ENCODE results near the gene ZNF654. TPM values are rescaled to one million over a fixed set of nuclear protein-coding genes. Genes with fewer than 3 reads are reported as not detected.

ZNF654 gene
- polyA plus RNA-seq, 1 of the 3 experiments (the other 2 are of a cell fraction) = 1.6 TPM

DNA sequence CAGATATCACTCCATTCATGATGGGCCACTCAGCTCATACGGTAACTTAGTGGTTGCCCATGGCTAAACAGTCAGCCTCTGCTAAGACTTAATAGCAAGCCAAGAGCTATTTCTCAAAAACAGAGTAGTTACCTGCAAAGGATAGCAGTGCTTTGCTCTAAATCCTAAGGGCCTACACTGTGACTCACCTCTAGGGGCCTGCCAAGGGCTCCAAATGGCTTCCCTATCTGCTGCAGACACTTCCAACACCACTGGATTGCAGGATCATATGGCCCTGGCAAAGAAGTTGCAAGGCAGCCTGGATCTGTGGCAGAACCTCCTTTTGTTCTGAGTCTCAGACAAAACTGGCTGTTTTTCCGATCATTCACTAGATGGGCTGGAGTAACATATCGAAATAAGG, 18.1 kb upstream of the ZNF654 start:
- POLR2A ChIA-PET = no interaction called here
- 83% methylated on average over 3 of the region's 3 CpGs for WGBS (ENCODE audit: low lambda C conversion rate)

DNA sequence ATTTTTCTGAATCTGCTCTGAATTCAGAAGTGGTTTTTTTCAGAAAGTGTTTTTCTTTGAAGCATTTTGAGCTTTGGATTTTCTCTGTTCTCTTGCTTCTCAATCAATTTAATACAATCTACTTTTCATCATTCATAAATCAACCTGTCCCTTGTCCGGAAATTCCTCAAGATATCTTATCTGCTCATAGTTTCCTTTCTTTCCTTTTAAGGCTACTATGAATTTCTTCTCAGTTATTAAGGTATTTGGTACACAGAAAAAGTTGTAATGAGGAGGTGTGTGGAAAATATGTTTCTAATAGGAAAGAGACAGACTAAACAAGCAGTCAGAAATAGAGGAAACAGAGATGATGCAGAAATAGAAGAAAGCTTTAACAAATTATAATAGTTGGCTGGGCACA, 14.6 kb upstream of the ZNF654 start:
- WGBS (ENCODE audit: low lambda C conversion rate) = 45% methylated on average over 1 of the region's 1 CpG
- Histone ChIP-seq H3F3A (replicated peaks; ENCODE audit: insufficient read depth) (no peaks in the 10 kb centered on the region), H4K20me1 (ENCODE audit: insufficient read depth) (no peaks in the 10 kb centered on the region), H3K9me2 (no peaks in the 10 kb centered on the region), H3K4me1 (ENCODE audit: control insufficient read depth in 1 of 2, insufficient read depth in 2 of 2, low read depth in 1 of 2, low read length in 1 of 2) (no peaks in the 10 kb centered on the region; a peak in 1 of 4 replicates), H3K4me2 (no peak overlapping the region), H2AFZ (ENCODE audit: low read depth) (no peak overlapping the region), H3K27ac (ENCODE audit: low read depth in 2 of 2, low read length in 1 of 2) (no peak overlapping the region), H3K4me3 (ENCODE audit: low read depth in 2 of 2, low read length in 1 of 2) (no peak overlapping the region), H3K27me3 (ENCODE audit: insufficient read depth) (no peaks in the 10 kb centered on the region), H3K79me2 (ENCODE audit: insufficient read depth) (no peaks in the 10 kb centered on the region), H3K36me3 (replicated peaks in 1 of 2; ENCODE audit: control insufficient read depth in 1 of 2, insufficient read depth in 2 of 2, low read length in 1 of 2) (no peaks in the 10 kb centered on the region), H3K9me3 (no peaks in the 10 kb centered on the region), H3K9ac (no peak overlapping the region)
- no peak for DNase-seq
- CTCF ChIA-PET = no interaction called here
- TF ChIP-seq TCF12 (IDR thresholded peaks at IDR 0.05) = no peak
- TF ChIP-seq RFX5 (IDR thresholded peaks at IDR 0.05; ENCODE audit: low read length) = no peak
- no peak for TF ChIP-seq YY1 (IDR thresholded peaks at IDR 0.05; ENCODE audit: low read depth)
- no peak for TF ChIP-seq MEF2A (IDR thresholded peaks at IDR 0.05; ENCODE audit: borderline replicate concordance, low read depth)
- TF ChIP-seq SIN3A (IDR thresholded peaks at IDR 0.05; ENCODE audit: borderline replicate concordance, low read depth, low read length) = no peak
- TF ChIP-seq NFIC (IDR thresholded peaks at IDR 0.05; ENCODE audit: borderline replicate concordance) = no peak
- POLR2A ChIA-PET = no interaction called here

More for the DNA sequence above, 18.1 kb upstream of the ZNF654 start:
- Histone ChIP-seq H3K27ac (ENCODE audit: low read depth in 2 of 2, low read length in 1 of 2) (no peak overlapping the region), H2AFZ (ENCODE audit: low read depth) (no peak overlapping the region), H3F3A (replicated peaks; ENCODE audit: insufficient read depth) (no peaks in the 10 kb centered on the region), H3K9me3 (no peaks in the 10 kb centered on the region), H3K4me2 (no peak overlapping the region), H4K20me1 (ENCODE audit: insufficient read depth) (no peaks in the 10 kb centered on the region), H3K4me3 (ENCODE audit: low read depth in 2 of 2, low read length in 1 of 2) (no peak overlapping the region), H3K4me1 (ENCODE audit: control insufficient read depth in 1 of 2, insufficient read depth in 2 of 2, low read depth in 1 of 2, low read length in 1 of 2) (no peaks in the 10 kb centered on the region; a peak in 1 of 4 replicates), H3K27me3 (ENCODE audit: insufficient read depth) (no peaks in the 10 kb centered on the region), H3K9me2 (no peaks in the 10 kb centered on the region), H3K36me3 (replicated peaks in 1 of 2; ENCODE audit: control insufficient read depth in 1 of 2, insufficient read depth in 2 of 2, low read length in 1 of 2) (no peaks in the 10 kb centered on the region), H3K79me2 (ENCODE audit: insufficient read depth) (no peaks in the 10 kb centered on the region), H3K9ac (no peak overlapping the region)
- TF ChIP-seq, protein P1, sequence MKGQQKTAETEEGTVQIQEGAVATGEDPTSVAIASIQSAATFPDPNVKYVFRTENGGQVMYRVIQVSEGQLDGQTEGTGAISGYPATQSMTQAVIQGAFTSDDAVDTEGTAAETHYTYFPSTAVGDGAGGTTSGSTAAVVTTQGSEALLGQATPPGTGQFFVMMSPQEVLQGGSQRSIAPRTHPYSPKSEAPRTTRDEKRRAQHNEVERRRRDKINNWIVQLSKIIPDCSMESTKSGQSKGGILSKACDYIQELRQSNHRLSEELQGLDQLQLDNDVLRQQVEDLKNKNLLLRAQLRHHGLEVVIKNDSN (IDR thresholded peaks at IDR 0.05; ENCODE audit: borderline replicate concordance, low read depth) = no peak
- TF ChIP-seq RFX5 (IDR thresholded peaks at IDR 0.05; ENCODE audit: low read length) (no peak), SIN3A (IDR thresholded peaks at IDR 0.05; ENCODE audit: borderline replicate concordance, low read depth, low read length) (no peak), RAD21 (IDR thresholded peaks at IDR 0.05; ENCODE audit: low read length) (no peak), GABPA (IDR thresholded peaks at IDR 0.05; ENCODE audit: low read depth) (no peak), FOSL2 (IDR thresholded peaks at IDR 0.05; ENCODE audit: borderline replicate concordance, low read depth) (no peak), TCF12 (IDR thresholded peaks at IDR 0.05) (no peak), POLR2AphosphoS5 (IDR thresholded peaks at IDR 0.05; ENCODE audit: low read depth, low read length) (no peak), RXRA (IDR thresholded peaks at IDR 0.05; ENCODE audit: borderline replicate concordance, low read depth) (no peak), ELF1 (IDR thresholded peaks at IDR 0.05) (no peak), EP300 (IDR thresholded peaks at IDR 0.05; ENCODE audit: borderline replicate concordance in 1 of 2, low read depth in 1 of 2, low read length in 1 of 2) (no peak), RCOR1 (IDR thresholded peaks at IDR 0.05; ENCODE audit: low read length) (no peak), FOXM1 (IDR thresholded peaks at IDR 0.05; ENCODE audit: low read depth) (no peak), NFIC (IDR thresholded peaks at IDR 0.05; ENCODE audit: borderline replicate concordance) (no peak), TEAD4 (IDR thresholded peaks at IDR 0.05; ENCODE audit: borderline replicate concordance, insufficient read depth) (no peak)
- TF ChIP-seq, protein P2, sequence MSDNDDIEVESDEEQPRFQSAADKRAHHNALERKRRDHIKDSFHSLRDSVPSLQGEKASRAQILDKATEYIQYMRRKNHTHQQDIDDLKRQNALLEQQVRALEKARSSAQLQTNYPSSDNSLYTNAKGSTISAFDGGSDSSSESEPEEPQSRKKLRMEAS (IDR thresholded peaks at IDR 0.05; ENCODE audit: low read depth) = no peak
- TF ChIP-seq, protein P3, sequence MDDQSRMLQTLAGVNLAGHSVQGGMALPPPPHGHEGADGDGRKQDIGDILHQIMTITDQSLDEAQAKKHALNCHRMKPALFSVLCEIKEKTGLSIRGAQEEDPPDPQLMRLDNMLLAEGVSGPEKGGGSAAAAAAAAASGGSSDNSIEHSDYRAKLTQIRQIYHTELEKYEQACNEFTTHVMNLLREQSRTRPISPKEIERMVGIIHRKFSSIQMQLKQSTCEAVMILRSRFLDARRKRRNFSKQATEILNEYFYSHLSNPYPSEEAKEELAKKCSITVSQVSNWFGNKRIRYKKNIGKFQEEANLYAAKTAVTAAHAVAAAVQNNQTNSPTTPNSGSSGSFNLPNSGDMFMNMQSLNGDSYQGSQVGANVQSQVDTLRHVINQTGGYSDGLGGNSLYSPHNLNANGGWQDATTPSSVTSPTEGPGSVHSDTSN (IDR thresholded peaks at IDR 0.05) = no peak
- TF ChIP-seq, protein P4, sequence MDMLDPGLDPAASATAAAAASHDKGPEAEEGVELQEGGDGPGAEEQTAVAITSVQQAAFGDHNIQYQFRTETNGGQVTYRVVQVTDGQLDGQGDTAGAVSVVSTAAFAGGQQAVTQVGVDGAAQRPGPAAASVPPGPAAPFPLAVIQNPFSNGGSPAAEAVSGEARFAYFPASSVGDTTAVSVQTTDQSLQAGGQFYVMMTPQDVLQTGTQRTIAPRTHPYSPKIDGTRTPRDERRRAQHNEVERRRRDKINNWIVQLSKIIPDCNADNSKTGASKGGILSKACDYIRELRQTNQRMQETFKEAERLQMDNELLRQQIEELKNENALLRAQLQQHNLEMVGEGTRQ (IDR thresholded peaks at IDR 0.05; ENCODE audit: borderline replicate concordance, low read depth, low read length) = no peak
- DNase-seq = no peak
- CTCF ChIA-PET = interaction anchor here (0.9 kb wide), 1 partner anchor 73 kb away, joined by 3 read pairs; no protein-coding TSS in a partner anchor

Data from SK-N-SH (cell line).